HFF-Myc (cell line): ENCODE data around the gene NUCKS1.

Experiments
- DNase-seq: peaks from one replicate; pipeline ENCODE4 v3.0.0-alpha.2; 2011; ENCODE audit warnings: low read depth; ENCODE audit errors: extremely low read depth
- H3K4me3 ChIP-seq: replicated peaks from 2 replicates; pipeline ENCODE4 v1.5.1; 2011; ENCODE audit warnings: low read depth, mild to moderate bottlenecking, control low read depth, low read length
- CTCF ChIP-seq: IDR thresholded peaks from 2 replicates; pipeline ENCODE4 v1.5.1; 2012; ENCODE audit warnings: mild to moderate bottlenecking, low read depth, low read length, control low read depth; ENCODE audit errors: missing control alignments

Gene NUCKS1

GRCh38 chr1:205666372-205667166, 83.4 kb downstream of the NUCKS1 start:
- no peak for TF ChIP-seq CTCF
- H3K4me3 ChIP-seq = no peak overlapping the region
- no peak for DNase-seq

GRCh38 chr1:205665201-205666045, 84.6 kb downstream of the NUCKS1 start:
- H3K4me3 ChIP-seq = no peak overlapping the region
- no peak for DNase-seq
- no peak for TF ChIP-seq CTCF

- DNase-seq = no peak
- no peak overlapping the region for H3K4me3 ChIP-seq
- TF ChIP-seq CTCF = no peak
Observed at GRCh38 chr1:205664399-205665017, 85.5 kb downstream of the NUCKS1 start.

GRCh38 chr1:205663286-205663936, 86.6 kb downstream of the NUCKS1 start:
- no peak for TF ChIP-seq CTCF
- no peak for DNase-seq
- H3K4me3 ChIP-seq = no peak overlapping the region
